ENCODE results near the gene PRSS23. TPM values are rescaled to one million over a fixed set of nuclear protein-coding genes. Genes with fewer than 3 reads are reported as not detected.

The PRSS23 gene
- total RNA-seq, 1 donor from 2014 or later: 266 TPM

DNA sequence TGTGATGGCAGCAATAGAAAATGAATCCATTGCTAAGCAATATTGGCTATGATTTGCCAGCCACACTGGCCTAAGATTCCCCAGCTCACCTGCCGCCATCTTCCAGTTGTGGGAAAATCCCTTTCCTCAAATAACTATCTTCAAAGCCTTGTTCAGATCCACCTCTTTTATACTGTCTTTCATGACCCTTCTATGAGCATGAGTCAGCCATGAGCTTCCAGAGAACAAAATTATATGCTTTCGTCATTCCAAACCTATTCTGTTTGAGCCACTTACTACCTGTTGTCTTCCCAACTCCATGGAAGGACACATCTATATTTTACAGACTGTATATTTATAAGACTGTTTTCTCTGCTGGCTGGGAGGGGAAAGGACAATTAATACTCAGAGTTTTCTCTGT, 25.0 kb upstream of the PRSS23 start:
- peaks cover 8% of the 10 kb centered on the region for H3K9me3 Mint-ChIP-seq
- Histone ChIP-seq H4K20me1 (ENCODE audit: low read depth) (no peaks in the 10 kb centered on the region), H3K4me3 (no peak overlapping the region), H2AFZ (replicated peaks) (peak overlapping the region; percentile 3), H3K9me3 (ENCODE audit: low read depth) (no peaks in the 10 kb centered on the region), H3K4me1 (no peaks in the 10 kb centered on the region), H3F3A (ENCODE audit: low read depth) (no peaks in the 10 kb centered on the region), H3K27me3 (no peaks in the 10 kb centered on the region), H3K9ac (no peak overlapping the region), H3K4me2 (no peak overlapping the region), H3K36me3 (no peaks in the 10 kb centered on the region), H3K27ac (no peak overlapping the region), H3K79me2 (ENCODE audit: low read depth) (no peaks in the 10 kb centered on the region)
- no peak for DNase-seq (ENCODE audit: low spot score)
- no peak overlapping the region for H3K4me3 Mint-ChIP-seq
- H3K4me1 Mint-ChIP-seq: peaks cover 6% of the 10 kb centered on the region
- TF ChIP-seq, protein P1, sequence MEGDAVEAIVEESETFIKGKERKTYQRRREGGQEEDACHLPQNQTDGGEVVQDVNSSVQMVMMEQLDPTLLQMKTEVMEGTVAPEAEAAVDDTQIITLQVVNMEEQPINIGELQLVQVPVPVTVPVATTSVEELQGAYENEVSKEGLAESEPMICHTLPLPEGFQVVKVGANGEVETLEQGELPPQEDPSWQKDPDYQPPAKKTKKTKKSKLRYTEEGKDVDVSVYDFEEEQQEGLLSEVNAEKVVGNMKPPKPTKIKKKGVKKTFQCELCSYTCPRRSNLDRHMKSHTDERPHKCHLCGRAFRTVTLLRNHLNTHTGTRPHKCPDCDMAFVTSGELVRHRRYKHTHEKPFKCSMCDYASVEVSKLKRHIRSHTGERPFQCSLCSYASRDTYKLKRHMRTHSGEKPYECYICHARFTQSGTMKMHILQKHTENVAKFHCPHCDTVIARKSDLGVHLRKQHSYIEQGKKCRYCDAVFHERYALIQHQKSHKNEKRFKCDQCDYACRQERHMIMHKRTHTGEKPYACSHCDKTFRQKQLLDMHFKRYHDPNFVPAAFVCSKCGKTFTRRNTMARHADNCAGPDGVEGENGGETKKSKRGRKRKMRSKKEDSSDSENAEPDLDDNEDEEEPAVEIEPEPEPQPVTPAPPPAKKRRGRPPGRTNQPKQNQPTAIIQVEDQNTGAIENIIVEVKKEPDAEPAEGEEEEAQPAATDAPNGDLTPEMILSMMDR (IDR thresholded peaks at IDR 0.05): no peak
- no peak for TF ChIP-seq EZH2 (IDR thresholded peaks at IDR 0.05)
- TF ChIP-seq EZH2phosphoT487 (IDR thresholded peaks at IDR 0.05): no peak
- no peaks in the 10 kb centered on the region for H3K27me3 Mint-ChIP-seq (ENCODE audit: insufficient read depth, low read depth)
- no peak overlapping the region for H3K27ac Mint-ChIP-seq
- H3K36me3 Mint-ChIP-seq: no peaks in the 10 kb centered on the region

DNA sequence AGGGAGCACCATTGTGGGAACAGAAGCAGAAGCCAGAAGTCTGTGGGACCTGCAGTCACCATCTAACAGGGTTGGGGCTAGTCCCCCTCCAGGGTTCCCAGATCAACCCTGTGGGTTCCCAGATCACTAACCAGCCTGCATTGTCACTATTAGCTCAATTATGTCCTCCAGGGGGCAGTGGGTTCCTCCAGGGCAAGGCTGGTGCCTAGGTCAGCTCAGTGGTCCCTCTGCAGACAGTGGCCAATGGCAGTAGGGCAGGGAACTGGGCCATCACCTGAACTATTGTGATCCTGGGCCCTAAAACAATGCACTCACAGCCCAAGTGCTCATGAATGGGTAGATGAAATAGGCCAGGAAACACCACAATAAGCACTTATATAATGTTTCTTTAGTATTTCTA, 18.8 kb upstream of the PRSS23 start:
- Histone ChIP-seq H3K79me2 (ENCODE audit: low read depth) (no peaks in the 10 kb centered on the region), H3K4me2 (no peak overlapping the region), H3K9ac (no peak overlapping the region), H2AFZ (replicated peaks) (no peak overlapping the region), H3K36me3 (no peaks in the 10 kb centered on the region), H3K9me3 (ENCODE audit: low read depth) (no peaks in the 10 kb centered on the region), H4K20me1 (ENCODE audit: low read depth) (no peaks in the 10 kb centered on the region), H3K4me3 (no peak overlapping the region), H3K27ac (no peak overlapping the region), H3K27me3 (no peaks in the 10 kb centered on the region), H3K4me1 (peaks cover 12% of the 10 kb centered on the region), H3F3A (ENCODE audit: low read depth) (no peaks in the 10 kb centered on the region)
- TF ChIP-seq EZH2 (IDR thresholded peaks at IDR 0.05): no peak
- TF ChIP-seq, protein P1 (IDR thresholded peaks at IDR 0.05): peak; percentile 8
- DNase-seq (ENCODE audit: low spot score): no peak
- no peak overlapping the region for H3K4me3 Mint-ChIP-seq
- H3K36me3 Mint-ChIP-seq: no peaks in the 10 kb centered on the region
- H3K27ac Mint-ChIP-seq: no peak overlapping the region
- H3K4me1 Mint-ChIP-seq: no peaks in the 10 kb centered on the region
- H3K27me3 Mint-ChIP-seq (ENCODE audit: insufficient read depth, low read depth): peaks cover 2% of the 10 kb centered on the region
- no peaks in the 10 kb centered on the region for H3K9me3 Mint-ChIP-seq

DNA sequence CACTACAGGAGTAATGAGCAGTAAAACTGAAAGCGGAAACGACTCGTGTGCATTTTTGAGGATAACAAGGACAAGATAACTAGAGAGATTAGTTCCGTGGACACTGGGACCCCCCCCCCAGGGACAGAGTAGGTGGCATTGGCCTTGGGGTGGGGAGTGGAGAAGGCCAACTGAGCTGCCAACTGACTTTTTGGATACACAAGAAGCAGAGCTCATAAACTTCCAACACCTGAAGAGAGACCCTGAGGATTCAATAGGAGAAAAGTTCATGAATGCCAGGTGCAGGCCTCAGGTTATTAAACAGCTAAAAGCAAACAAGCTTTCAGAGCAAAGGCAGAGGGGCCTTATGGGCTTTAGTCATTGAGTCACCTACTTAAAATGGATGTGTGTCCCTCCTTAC, 17.6 kb upstream of the PRSS23 start:
- H2AFZ ChIP-seq (replicated peaks): no peak overlapping the region
- H3K36me3 ChIP-seq: no peaks in the 10 kb centered on the region
- H4K20me1 ChIP-seq (ENCODE audit: low read depth): no peaks in the 10 kb centered on the region
- Mint-ChIP-seq H3K27ac (no peak overlapping the region), H3K36me3 (no peaks in the 10 kb centered on the region), H3K9me3 (no peaks in the 10 kb centered on the region), H3K4me3 (no peak overlapping the region), H3K4me1 (no peaks in the 10 kb centered on the region), H3K27me3 (ENCODE audit: insufficient read depth, low read depth) (peaks cover 2% of the 10 kb centered on the region)
- peaks cover 12% of the 10 kb centered on the region for H3K4me1 ChIP-seq
- H3K4me3 ChIP-seq: no peak overlapping the region
- H3K4me2 ChIP-seq: no peak overlapping the region
- H3K9ac ChIP-seq: no peak overlapping the region
- H3F3A ChIP-seq (ENCODE audit: low read depth): no peaks in the 10 kb centered on the region
- DNase-seq (ENCODE audit: low spot score): no peak
- TF ChIP-seq, protein P1 (IDR thresholded peaks at IDR 0.05): no peak
- no peak for TF ChIP-seq EZH2 (IDR thresholded peaks at IDR 0.05)
- TF ChIP-seq EZH2phosphoT487 (IDR thresholded peaks at IDR 0.05): no peak
- H3K27ac ChIP-seq: no peak overlapping the region
- H3K27me3 ChIP-seq: no peaks in the 10 kb centered on the region
- no peaks in the 10 kb centered on the region for H3K9me3 ChIP-seq (ENCODE audit: low read depth)
- no peaks in the 10 kb centered on the region for H3K79me2 ChIP-seq (ENCODE audit: low read depth)

Data from neural progenitor cell (in vitro differentiated cells).